Fibroblast of lung (primary cell): ENCODE data around the gene C1QTNF9. TPM values are rescaled to one million over a fixed set of nuclear protein-coding genes. Genes with fewer than 3 reads are reported as not detected.

Experiments
- DNase-seq, 2 donors: peaks; one replicate each; pipeline versions ENCODE4 v3.0.0 to v3.0.0-alpha.2; 2010; ENCODE audit warnings: low read depth in 2 of 2
- H2AFZ ChIP-seq: 2 replicates; pipeline ENCODE4 v1.5.1; 2012; ENCODE audit warnings: low read length, control low read depth, inconsistent platforms
- H3K27ac ChIP-seq: 2 replicates; pipeline ENCODE4 v1.5.1; 2011; ENCODE audit warnings: low read length, control low read depth; ENCODE audit not compliant: insufficient read depth
- H3K27me3 ChIP-seq: 2 replicates; pipeline ENCODE4 v1.5.1; 2011; ENCODE audit warnings: mild to moderate bottlenecking, low read length; ENCODE audit not compliant: control insufficient read depth, insufficient read depth
- H3K36me3 ChIP-seq: 2 replicates; pipeline ENCODE4 v1.5.1; 2011; ENCODE audit warnings: low read length; ENCODE audit not compliant: control insufficient read depth, insufficient read depth
- H3K4me1 ChIP-seq: 2 replicates; pipeline ENCODE4 v1.5.1; 2011; ENCODE audit warnings: low read length; ENCODE audit not compliant: control insufficient read depth, insufficient read depth; ENCODE audit errors: extremely low read depth
- H3K4me2 ChIP-seq: 2 replicates; pipeline ENCODE4 v1.5.1; 2011; ENCODE audit warnings: low read length, control low read depth; ENCODE audit not compliant: insufficient read depth; ENCODE audit errors: extremely low read depth
- H3K4me3 ChIP-seq, 4 experiments: fragments of 200-600 bp in 1 of 4; sonication (generic) in 1 of 4; replicated peaks in 1 of 4; 2 replicates each; pipeline ENCODE4 v1.5.1; 2011 to 2016; ENCODE audit warnings: low read length in 4 of 4, low read depth in 3 of 4, mild to moderate bottlenecking in 3 of 4, control low read depth in 2 of 4, inconsistent platforms in 1 of 4, mixed read lengths in 1 of 4; ENCODE audit not compliant: insufficient read depth in 1 of 4; ENCODE audit errors: control extremely low read depth in 1 of 4
- H3K79me2 ChIP-seq: 2 replicates; pipeline ENCODE4 v1.5.1; 2012; ENCODE audit warnings: mild to moderate bottlenecking, low read length, inconsistent platforms; ENCODE audit not compliant: control insufficient read depth, insufficient read depth
- H3K9ac ChIP-seq: 2 replicates; pipeline ENCODE4 v1.5.1; 2011; ENCODE audit warnings: mild to moderate bottlenecking, low read length, control low read depth; ENCODE audit not compliant: insufficient read depth
- H3K9me3 ChIP-seq: 2 replicates; pipeline ENCODE4 v1.5.1; 2012; ENCODE audit warnings: low read depth, low read length; ENCODE audit not compliant: control insufficient read depth, insufficient read depth
- H4K20me1 ChIP-seq: 2 replicates; pipeline ENCODE4 v1.5.1; 2011; ENCODE audit warnings: low read length; ENCODE audit not compliant: control insufficient read depth, insufficient read depth; ENCODE audit errors: extremely low read depth
- CTCF ChIP-seq, 2 donors: IDR thresholded peaks in 1 of 2; conservative IDR thresholded peaks in 1 of 2; 1 replicate in 1 of 2; 2 replicates in 1 of 2; pipeline ENCODE4 v1.5.1; 2011 to 2012; ENCODE audit warnings: low read length in 2 of 2, control low read depth in 1 of 2, inconsistent platforms in 1 of 2, low read depth in 1 of 2, mild to moderate bottlenecking in 1 of 2
- EZH2 ChIP-seq: IDR thresholded peaks from 2 replicates; pipeline ENCODE4 v1.5.1; 2012; ENCODE audit warnings: low read length, control low read depth, mild to moderate bottlenecking; ENCODE audit errors: missing control alignments
- polyA plus RNA-seq, 2 donors: library from polyadenylated mRNA; depleted of rRNA in 1 of 2; stranded (reverse) in 1 of 2; unstranded in 1 of 2; fragments of >200 nt; gene quantifications; 2 replicates each; pipeline ENCODE4 v1.2.1, GENCODE V29; 2011 to 2012; ENCODE audit warnings: missing spikeins in 1 of 2
- total RNA-seq: library from RNA; depleted of rRNA; stranded (reverse); fragments of >200 nt; gene quantifications from 2 replicates; pipeline ENCODE4 v1.2.1, GENCODE V29; 2014

Gene C1QTNF9
- total and polyA plus RNA-seq, 2 donors (not counting 1 experiment from before 2014, with no cell fraction given) = 0.51 TPM; not detected in 1

- Histone ChIP-seq H3K9me3 (peaks cover 4% of the 10 kb centered on the region), H4K20me1 (no peaks in the 10 kb centered on the region), H3K79me2 (no peaks in the 10 kb centered on the region), H3K4me3 (no peak overlapping the region), H3K9ac (no peak overlapping the region), H3K27me3 (no peaks in the 10 kb centered on the region), H3K4me2 (no peak overlapping the region), H2AFZ (no peak overlapping the region), H3K27ac (no peak overlapping the region), H3K36me3 (no peaks in the 10 kb centered on the region), H3K4me1 (no peaks in the 10 kb centered on the region)
- DNase-seq = no peak
- TF ChIP-seq EZH2 (no peak), CTCF (conservative IDR thresholded peaks at IDR 0.05 in 1 of 2, IDR thresholded peaks at IDR 0.05 in 1 of 2; ENCODE audit: low read depth in 1 of 2, low read length in 2 of 2) (no peak)
Observed at GRCh38 chr13:24360106-24360505, 50.7 kb downstream of the C1QTNF9 start.

- no peaks in the 10 kb centered on the region for H3K79me2 ChIP-seq
- DNase-seq = no peak
- no peaks in the 10 kb centered on the region for H4K20me1 ChIP-seq
- H3K4me1 ChIP-seq = no peaks in the 10 kb centered on the region
- no peaks in the 10 kb centered on the region for H3K27me3 ChIP-seq
- TF ChIP-seq EZH2 (no peak), CTCF (conservative IDR thresholded peaks at IDR 0.05 in 1 of 2, IDR thresholded peaks at IDR 0.05 in 1 of 2; ENCODE audit: low read depth in 1 of 2, low read length in 2 of 2) (no peak)
- peaks cover 4% of the 10 kb centered on the region for H3K9me3 ChIP-seq
- no peak overlapping the region for H2AFZ ChIP-seq
- no peaks in the 10 kb centered on the region for H3K36me3 ChIP-seq
- H3K27ac ChIP-seq = no peak overlapping the region
- H3K9ac ChIP-seq = no peak overlapping the region
- no peak overlapping the region for H3K4me2 ChIP-seq
- H3K4me3 ChIP-seq = no peak overlapping the region
Observed at GRCh38 chr13:24361113-24361512, 51.7 kb downstream of the C1QTNF9 start.

GRCh38 chr13:24361852-24362366, 52.5 kb downstream of the C1QTNF9 start:
- DNase-seq = no peak
- no peaks in the 10 kb centered on the region for H3K4me1 ChIP-seq
- no peak overlapping the region for H3K27ac ChIP-seq
- no peaks in the 10 kb centered on the region for H3K36me3 ChIP-seq
- no peaks in the 10 kb centered on the region for H3K27me3 ChIP-seq
- no peak overlapping the region for H2AFZ ChIP-seq
- H3K79me2 ChIP-seq = no peaks in the 10 kb centered on the region
- H3K9ac ChIP-seq = no peak overlapping the region
- TF ChIP-seq EZH2 (no peak), CTCF (conservative IDR thresholded peaks at IDR 0.05 in 1 of 2, IDR thresholded peaks at IDR 0.05 in 1 of 2; ENCODE audit: low read depth in 1 of 2, low read length in 2 of 2) (no peak)
- H4K20me1 ChIP-seq = no peaks in the 10 kb centered on the region
- no peaks in the 10 kb centered on the region for H3K9me3 ChIP-seq
- H3K4me3 ChIP-seq = no peak overlapping the region
- no peak overlapping the region for H3K4me2 ChIP-seq
